Measurements from ENCODE around the gene TECTA.

The TECTA gene

GRCh38 chr11:121100943-121101342, at the start of gene TECTA:
Gene TECTA, plus strand, starts transcription at chr11:121101243. Its CDS starts 1,423 bp downstream, at chr11:121102666.
- no peak for DNase-seq (ENCODE audit: low spot score)

GRCh38 chr11:121053244-121053643, 47.8 kb upstream of the TECTA start:
- DNase-seq (ENCODE audit: low spot score), result no peak

GRCh38 chr11:121054266-121054665, 46.8 kb upstream of the TECTA start:
- DNase-seq (ENCODE audit: low spot score), result no peak

- DNase-seq (ENCODE audit: low spot score), result no peak
Observed at GRCh38 chr11:121055076-121055475, 46.0 kb upstream of the TECTA start.

GRCh38 chr11:121057922-121058321, 43.1 kb upstream of the TECTA start:
- no peak for DNase-seq (ENCODE audit: low spot score)

- no peak for DNase-seq (ENCODE audit: low spot score)
Observed at GRCh38 chr11:121058941-121059340, 42.1 kb upstream of the TECTA start.

GRCh38 chr11:121059605-121060004, 41.4 kb upstream of the TECTA start:
- DNase-seq (ENCODE audit: low spot score), result no peak

- peak; percentile 19 for DNase-seq (ENCODE audit: low spot score)
Observed at GRCh38 chr11:121063728-121064127, 37.3 kb upstream of the TECTA start.

GRCh38 chr11:121066623-121067022, 34.4 kb upstream of the TECTA start:
- no peak for DNase-seq (ENCODE audit: low spot score)

- DNase-seq (ENCODE audit: low spot score), result no peak
Observed at GRCh38 chr11:121067026-121067425, 34.0 kb upstream of the TECTA start.

- no peak for DNase-seq (ENCODE audit: low spot score)
Observed at GRCh38 chr11:121067453-121067852, 33.6 kb upstream of the TECTA start.

- no peak for DNase-seq (ENCODE audit: low spot score)
Observed at GRCh38 chr11:121067962-121068647, 32.9 kb upstream of the TECTA start.

GRCh38 chr11:121068787-121069186, 32.3 kb upstream of the TECTA start:
- DNase-seq (ENCODE audit: low spot score), result no peak

- no peak for DNase-seq (ENCODE audit: low spot score)
Observed at GRCh38 chr11:121070951-121071845, 29.8 kb upstream of the TECTA start.

- no peak for DNase-seq (ENCODE audit: low spot score)
Observed at GRCh38 chr11:121071846-121072450, 29.1 kb upstream of the TECTA start.

GRCh38 chr11:121081321-121081720, 19.7 kb upstream of the TECTA start:
- no peak for DNase-seq (ENCODE audit: low spot score)

GRCh38 chr11:121082219-121082618, 18.8 kb upstream of the TECTA start:
- no peak for DNase-seq (ENCODE audit: low spot score)

GRCh38 chr11:121082670-121083069, 18.4 kb upstream of the TECTA start:
- DNase-seq (ENCODE audit: low spot score), result no peak

GRCh38 chr11:121086866-121087265, 14.2 kb upstream of the TECTA start:
- peak; percentile 46 for DNase-seq (ENCODE audit: low spot score)

GRCh38 chr11:121089566-121089965, 11.5 kb upstream of the TECTA start:
- no peak for DNase-seq (ENCODE audit: low spot score)

GRCh38 chr11:121090145-121090721, 10.8 kb upstream of the TECTA start:
- DNase-seq (ENCODE audit: low spot score), result no peak

- no peak for DNase-seq (ENCODE audit: low spot score)
Observed at GRCh38 chr11:121091492-121092152, 9.4 kb upstream of the TECTA start.

All from AG08395 (cell line).